Upper lobe of right lung (tissue), 1 donor: ENCODE results near the gene LAMC1. TPM values are rescaled to one million over a fixed set of nuclear protein-coding genes. Genes with fewer than 3 reads are reported as not detected.
"Not testable (repeated sequence)": the region's sequence is repeated elsewhere in the genome, so short reads cannot be mapped to it uniquely, and the experiment has no call there.

ENCODE experiments used
- ATAC-seq: fragments of 200-7000 bp; cut with Tn5 transposase; one replicate; pipeline ENCODE4 v1.9.1; 2020; ENCODE audit warnings: mild to moderate bottlenecking, moderate library complexity
- DNase-seq: peaks from one replicate; pipeline ENCODE4 v3.0.0-alpha.2; 2020
- H3K27ac ChIP-seq: fragments of 200-600 bp; one replicate; pipeline ENCODE4 v1.8.0; 2022
- H3K27me3 ChIP-seq: fragments of 200-600 bp; one replicate; pipeline ENCODE4 v1.8.0; 2022; ENCODE audit warnings: mild to moderate bottlenecking
- H3K36me3 ChIP-seq: fragments of 200-600 bp; one replicate; pipeline ENCODE4 v1.8.0; 2022
- H3K4me1 ChIP-seq: fragments of 200-600 bp; one replicate; pipeline ENCODE4 v1.8.0; 2022
- H3K4me3 ChIP-seq: fragments of 200-600 bp; one replicate; pipeline ENCODE4 v1.8.0; 2022; ENCODE audit warnings: mild to moderate bottlenecking
- H3K9me3 ChIP-seq: fragments of 200-600 bp; one replicate; pipeline ENCODE4 v1.8.0; 2022
- CTCF ChIP-seq: fragments of 200-600 bp; IDR thresholded peaks from one replicate; pipeline ENCODE4 v1.8.0; 2022; ENCODE audit warnings: antibody characterized with exemption
- intact Hi-C: fragments of 100-400 bp; cut with DNase I; formaldehyde crosslinking; loops from one replicate; pipeline ENCODE4 v1.11.0; 2022
- total RNA-seq: library from RNA; stranded (reverse); fragmentation: NEBNext Ultra II Directional; extraction: Animal tissue kit (Norgen Biotek cat#: 25700); gene quantifications from one replicate; pipeline ENCODE4 v1.2.1, GENCODE V29; 2021
- donor health status: DM: no; HTN: yes; CAD: no; lungs with severe emphysema.

LAMC1 gene
- total RNA-seq, 1 donor from 2014 or later, result 120 TPM

DNA sequence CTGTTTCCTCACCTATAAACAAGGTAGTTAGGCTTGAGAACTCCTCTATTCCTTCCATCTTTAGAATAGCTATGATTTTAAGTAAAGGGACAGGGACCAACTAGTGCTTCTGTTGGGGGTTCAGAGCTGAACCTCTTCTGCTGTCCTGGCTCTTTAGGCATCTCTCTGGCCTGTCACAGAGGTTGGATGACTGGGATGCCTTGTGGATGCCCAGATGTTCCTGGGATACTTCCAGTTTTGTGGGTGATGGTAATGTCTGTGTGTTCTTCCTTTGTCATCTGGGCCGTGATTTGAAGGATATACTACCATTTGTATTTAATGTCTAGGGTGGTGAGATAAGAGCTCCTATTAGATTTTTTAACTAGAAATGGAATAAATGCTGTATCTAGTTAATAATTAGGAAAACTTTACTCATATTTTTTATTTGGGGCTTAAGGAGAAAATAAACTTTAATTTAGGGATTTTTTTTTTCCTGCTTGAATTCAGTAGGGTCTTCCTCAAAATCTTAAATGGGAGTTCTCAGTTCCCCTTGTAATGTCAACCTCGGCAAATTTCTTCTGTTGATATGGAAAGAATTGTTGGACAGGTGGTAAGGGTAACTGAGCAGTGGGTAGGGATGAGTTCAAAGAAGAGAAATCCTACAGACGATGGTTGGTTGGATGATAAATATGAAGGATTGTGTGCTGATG is 47.2 kb downstream of the LAMC1 start:
- ATAC-seq, result no peak
- intact Hi-C loops, result no loop called here

DNA sequence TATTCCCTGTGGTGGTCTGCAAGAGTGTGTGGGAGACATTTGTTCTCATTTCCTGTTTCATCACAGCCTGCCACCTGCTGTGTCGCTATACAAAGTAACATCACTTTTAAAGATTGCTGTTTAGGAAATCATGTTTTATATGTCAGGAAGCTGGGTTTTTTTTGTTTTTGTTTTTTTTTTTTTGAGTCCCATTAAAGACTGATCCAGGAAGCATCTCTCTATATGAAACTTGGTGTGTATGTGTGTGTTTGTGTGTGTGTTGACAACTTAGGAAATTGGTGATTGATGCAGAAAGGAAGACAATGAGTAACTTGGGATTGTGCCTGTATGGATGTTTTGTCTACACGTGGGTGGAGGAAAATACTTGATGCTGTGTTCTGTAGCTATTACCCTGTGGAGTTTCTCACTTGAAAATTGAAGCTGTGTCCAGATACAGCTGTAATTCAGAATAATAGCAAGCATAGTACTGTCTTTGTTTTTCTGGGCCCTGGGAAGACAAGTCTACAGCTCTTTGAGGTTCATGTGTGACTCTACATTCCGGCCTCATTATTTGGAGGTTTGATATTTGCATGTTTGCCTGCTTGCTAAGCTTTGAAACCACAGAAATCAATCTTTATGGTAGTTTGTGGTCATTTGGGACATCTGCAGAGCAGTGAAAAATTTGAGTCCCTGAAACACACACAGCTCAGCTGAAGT is 47.9 kb downstream of the LAMC1 start:
- Histone ChIP-seq H3K27ac (no peak overlapping the region), H3K9me3 (no peaks in the 10 kb centered on the region), H3K4me1 (peaks cover 46% of the 10 kb centered on the region), H3K27me3 (no peaks in the 10 kb centered on the region), H3K4me3 (no peak overlapping the region), H3K36me3 (no peaks in the 10 kb centered on the region)
- no peak for TF ChIP-seq CTCF
- ATAC-seq, result no peak
- no peak for DNase-seq
- intact Hi-C loops, result no loop called here

More for the DNA sequence above, 47.2 kb downstream of the LAMC1 start:
- DNase-seq, result no peak
- TF ChIP-seq CTCF, result no peak
- no peaks in the 10 kb centered on the region for H3K36me3 ChIP-seq
- H3K27ac ChIP-seq, result peak overlapping the region; percentile 27
- no peaks in the 10 kb centered on the region for H3K9me3 ChIP-seq
- no peaks in the 10 kb centered on the region for H3K27me3 ChIP-seq
- no peak overlapping the region for H3K4me3 ChIP-seq
- peaks cover 46% of the 10 kb centered on the region for H3K4me1 ChIP-seq

- H3K9me3 ChIP-seq, DNase-seq, H3K27me3 ChIP-seq, ATAC-seq, H3K27ac ChIP-seq, H3K36me3 ChIP-seq, H3K4me3 ChIP-seq, intact Hi-C loops: not testable (repeated sequence)
- peaks cover 46% of the 10 kb centered on the region for H3K4me1 ChIP-seq
Measured at GRCh38 chr1:183072595-183072994, 49.4 kb downstream of the LAMC1 start.

DNA sequence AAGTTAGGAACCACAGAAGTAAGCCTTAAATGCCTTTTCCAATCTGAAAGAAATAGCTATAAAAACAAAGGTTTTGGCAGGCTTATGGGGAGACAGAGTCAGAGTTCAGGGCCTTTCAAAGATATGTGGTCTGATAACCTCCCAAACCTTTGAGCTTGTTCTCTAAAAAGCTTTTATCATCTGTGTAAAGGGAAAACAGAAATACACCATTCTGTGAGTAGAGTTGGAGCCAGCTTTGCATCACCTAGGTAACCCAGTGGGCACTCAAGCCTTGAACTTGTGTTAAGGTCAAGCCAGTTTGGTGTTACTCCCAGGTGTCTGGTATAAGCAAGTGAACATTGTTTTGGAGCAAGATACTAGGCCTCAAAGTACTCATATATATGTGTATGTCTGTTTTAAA is 50.1 kb downstream of the LAMC1 start:
- H3K4me3 ChIP-seq, result no peak overlapping the region
- H3K27me3 ChIP-seq, result no peaks in the 10 kb centered on the region
- H3K27ac ChIP-seq, result no peak overlapping the region
- intact Hi-C loops, result no loop called here
- no peak for DNase-seq
- H3K36me3 ChIP-seq, result no peaks in the 10 kb centered on the region
- no peak for TF ChIP-seq CTCF
- H3K4me1 ChIP-seq, result peaks cover 49% of the 10 kb centered on the region
- H3K9me3 ChIP-seq, result no peaks in the 10 kb centered on the region
- peak; percentile 57 for ATAC-seq

GRCh38 chr1:183074215-183074614 is 51.0 kb downstream of the LAMC1 start:
- no peak for DNase-seq
- Histone ChIP-seq H3K4me1 (peaks cover 49% of the 10 kb centered on the region), H3K4me3 (no peak overlapping the region), H3K27ac (no peak overlapping the region), H3K27me3 (no peaks in the 10 kb centered on the region), H3K36me3 (no peaks in the 10 kb centered on the region), H3K9me3 (no peaks in the 10 kb centered on the region)
- TF ChIP-seq CTCF, result no peak
- no peak for ATAC-seq
- intact Hi-C loops, result no loop called here

- H3K27ac ChIP-seq, result no peak overlapping the region
- H3K4me1 ChIP-seq, result peaks cover 43% of the 10 kb centered on the region
Measured at GRCh38 chr1:183075861-183076260, 52.6 kb downstream of the LAMC1 start.

More at GRCh38 chr1:183075861-183076260, 52.6 kb downstream of the LAMC1 start:
- TF ChIP-seq CTCF, result no peak
- Histone ChIP-seq H3K4me3 (no peak overlapping the region), H3K27me3 (no peaks in the 10 kb centered on the region), H3K36me3 (no peaks in the 10 kb centered on the region), H3K9me3 (no peaks in the 10 kb centered on the region)
- DNase-seq (no peak), ATAC-seq (no peak)
- intact Hi-C loops, result no loop called here
